Stimulated activated CD8-positive, alpha-beta memory T cell treated with anti-CD3 and anti-CD28 coated beads, Interleukin-15, amount 100 ng/mL, for 4 hours (primary cell): ENCODE measurements around the gene NXN.
"Not testable (repeated sequence)": the region's sequence is repeated elsewhere in the genome, so short reads cannot be mapped to it uniquely, and the experiment has no call there.

ENCODE experiments used
- DNase-seq, 2 donors: peaks; one replicate each; pipeline ENCODE4 v3.0.0-alpha.2; 2020; ENCODE audit warnings: low read depth in 2 of 2

The NXN gene

DNA sequence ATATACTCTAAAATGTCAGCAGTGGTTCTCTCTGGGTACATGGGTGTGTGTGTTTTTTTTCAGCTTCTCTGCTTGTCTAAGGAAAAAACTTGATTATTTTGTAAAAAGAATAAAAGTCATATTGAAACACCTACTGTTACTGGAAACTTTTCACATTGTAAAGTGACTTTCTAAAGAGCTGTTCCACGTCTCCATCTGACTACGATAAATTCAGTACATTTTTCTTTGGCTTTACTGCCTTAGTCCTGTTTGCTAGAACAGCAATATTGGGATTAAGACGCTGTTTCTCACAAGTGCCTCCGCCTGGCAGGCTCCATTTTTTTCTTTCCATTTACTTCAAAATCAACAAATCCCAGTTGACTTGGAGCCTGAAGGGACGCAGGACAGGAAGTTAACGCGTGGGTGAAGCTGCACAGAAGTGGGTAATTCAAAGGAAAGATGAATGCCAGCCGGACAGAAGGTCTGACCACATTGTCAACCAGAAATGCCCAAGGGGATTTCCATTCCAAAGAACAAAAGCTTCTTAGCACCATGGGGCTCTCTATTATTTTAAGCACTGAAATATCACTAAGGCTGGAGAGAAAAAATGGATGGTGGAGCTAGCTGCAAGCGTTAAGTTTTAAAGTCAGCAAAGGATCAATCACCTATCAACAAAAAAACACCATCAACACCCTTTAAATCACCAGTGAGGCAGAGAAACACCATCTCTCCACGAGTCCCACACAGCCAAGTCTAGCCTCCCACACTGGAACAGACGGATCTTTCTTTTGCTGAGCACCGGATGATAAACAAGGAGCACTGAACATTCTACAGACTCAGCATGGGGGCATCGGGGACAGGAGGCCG lies 205.9 kb downstream of the NXN start:
- DNase-seq = no peak

DNA sequence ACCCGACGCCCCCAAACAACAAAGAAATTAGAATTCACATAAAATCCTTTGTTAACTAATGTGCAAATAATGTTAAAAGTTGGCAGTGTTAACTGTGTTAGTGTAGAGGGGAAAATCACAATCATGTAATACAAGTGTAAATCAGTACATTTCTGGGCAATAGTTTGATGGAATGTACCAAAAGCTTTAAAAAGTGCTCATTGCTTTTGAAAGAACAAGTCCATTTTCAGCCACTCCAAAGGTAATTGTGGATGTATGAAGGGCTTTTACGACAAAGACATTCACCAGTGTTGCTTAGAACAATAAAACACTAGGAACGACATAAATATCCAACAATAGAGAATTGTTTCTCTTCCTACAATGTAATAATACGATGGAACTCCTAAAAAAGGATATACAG lies 206.6 kb downstream of the NXN start:
- DNase-seq = no peak

DNA sequence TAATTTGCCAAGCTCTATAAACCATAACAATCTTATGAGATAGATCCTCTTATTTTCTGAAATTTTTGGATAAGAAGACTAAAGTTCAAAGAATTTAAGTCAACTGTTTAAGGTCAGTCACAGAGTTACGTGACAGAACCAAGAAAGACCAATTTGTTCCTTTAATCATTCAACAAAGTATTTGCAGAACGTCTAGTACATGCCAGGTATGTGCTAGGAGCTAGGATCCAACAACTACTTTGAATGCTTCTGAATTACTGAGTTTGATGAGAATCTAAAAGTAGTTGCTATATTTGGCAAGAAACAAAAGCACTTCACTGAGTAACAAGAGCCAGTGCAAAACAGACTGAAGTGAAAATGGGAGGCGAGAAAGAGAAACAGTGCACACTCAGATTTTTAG lies 212.5 kb downstream of the NXN start:
- DNase-seq = no peak

DNA sequence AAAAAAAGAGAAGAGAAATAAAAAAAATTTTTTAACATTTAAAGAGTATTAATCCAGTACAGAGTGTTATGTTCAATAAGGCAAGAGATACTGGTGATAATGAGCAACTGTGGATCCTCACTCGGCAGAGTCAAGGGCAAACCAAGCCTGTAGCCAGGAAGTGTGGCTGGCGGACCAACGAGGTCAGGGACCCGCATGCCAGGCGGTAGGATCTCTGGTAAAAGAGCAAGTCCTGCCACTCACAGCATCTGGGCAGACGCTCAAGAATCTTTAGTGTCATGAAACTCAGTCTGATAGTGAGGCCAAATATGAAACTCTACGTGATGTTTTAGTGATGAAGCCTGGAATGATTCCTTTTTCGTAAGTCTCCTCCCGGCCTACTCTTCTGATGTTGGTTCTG lies 219.2 kb downstream of the NXN start:
- DNase-seq = no peak

GRCh38 chr17:759964-760363 lies 219.6 kb downstream of the NXN start:
- DNase-seq = no peak

GRCh38 chr17:756010-756567 lies 223.5 kb downstream of the NXN start:
- DNase-seq = not testable (repeated sequence)

GRCh38 chr17:755319-755961 lies 224.1 kb downstream of the NXN start:
- DNase-seq = not testable (repeated sequence)

- no peak for DNase-seq
Measured at GRCh38 chr17:753418-753817, 226.2 kb downstream of the NXN start.

DNA sequence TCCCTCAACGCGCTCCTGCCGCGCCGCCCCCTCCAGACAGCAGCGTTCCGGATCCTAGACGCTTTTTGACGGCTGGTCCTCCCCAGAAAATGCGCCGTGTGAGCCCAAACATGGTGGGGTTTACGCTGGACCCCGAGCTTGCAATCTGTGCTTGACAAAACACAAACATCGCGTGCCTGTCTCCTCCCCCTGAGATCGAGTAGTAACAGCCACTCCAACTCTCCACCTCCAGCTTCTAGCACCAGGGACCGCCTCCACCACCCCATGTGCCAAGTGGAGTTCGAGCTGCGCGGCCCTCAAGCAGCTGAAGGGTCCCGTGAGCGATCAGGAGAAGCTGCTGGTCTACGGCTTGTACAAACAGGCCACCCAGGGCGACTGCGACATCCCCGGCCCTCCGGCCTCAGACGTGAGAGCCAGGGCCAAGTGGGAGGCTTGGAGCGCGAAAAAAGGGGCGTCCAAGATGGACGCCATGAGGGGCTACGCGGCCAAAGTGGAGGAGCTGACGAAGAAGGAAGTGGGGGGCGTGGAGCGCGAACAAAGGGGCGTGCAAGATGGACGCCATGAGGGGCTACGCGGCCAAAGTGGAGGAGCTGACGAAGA lies 226.9 kb downstream of the NXN start:
- peak in 1 of 2 donors; percentile 14 for DNase-seq

GRCh38 chr17:752002-752619 lies 227.5 kb downstream of the NXN start, which contains the start of gene GEMIN4:
TSS of gene GEMIN4 (minus strand) at chr17:752264. CDS start at chr17:752142, 122 bp downstream.
- DNase-seq = peak; percentile 90 to 94

DNA sequence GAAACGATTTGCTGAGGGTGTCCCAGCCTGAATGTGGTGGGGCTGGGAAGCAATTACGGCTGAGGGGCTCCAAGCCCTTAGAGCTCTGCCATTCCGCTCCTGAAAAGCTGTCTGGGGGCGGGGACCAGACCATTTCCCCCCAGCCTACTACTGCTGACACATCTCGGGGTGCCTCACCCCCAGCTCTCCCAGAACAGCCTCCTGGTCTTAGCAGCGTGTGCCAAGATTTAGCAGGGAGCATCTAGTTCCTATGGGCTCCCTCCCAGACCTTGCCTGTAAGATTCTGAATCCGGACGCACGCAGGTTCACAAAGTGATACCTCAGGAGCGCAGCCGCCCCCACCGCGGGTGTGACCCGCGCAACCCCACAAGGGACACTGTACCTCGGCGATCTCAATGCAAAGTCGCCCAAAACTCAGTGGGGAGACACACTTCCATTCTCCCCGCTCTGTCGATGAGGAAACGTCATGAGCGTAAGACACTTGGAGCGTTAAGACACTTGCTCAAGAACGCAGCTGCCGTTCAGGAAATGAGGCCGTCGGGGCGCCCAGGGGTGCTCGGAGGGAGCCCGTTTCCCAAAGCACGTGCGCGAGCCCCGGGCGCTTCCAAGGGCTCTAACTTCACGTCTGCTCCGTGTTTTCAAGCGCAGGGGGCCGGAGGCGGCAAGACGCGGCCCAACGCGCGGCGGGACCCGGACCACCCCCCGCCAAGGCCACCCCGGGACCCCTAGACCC lies 228.1 kb downstream of the NXN start:
- DNase-seq = peak; percentile 16 to 32

DNA sequence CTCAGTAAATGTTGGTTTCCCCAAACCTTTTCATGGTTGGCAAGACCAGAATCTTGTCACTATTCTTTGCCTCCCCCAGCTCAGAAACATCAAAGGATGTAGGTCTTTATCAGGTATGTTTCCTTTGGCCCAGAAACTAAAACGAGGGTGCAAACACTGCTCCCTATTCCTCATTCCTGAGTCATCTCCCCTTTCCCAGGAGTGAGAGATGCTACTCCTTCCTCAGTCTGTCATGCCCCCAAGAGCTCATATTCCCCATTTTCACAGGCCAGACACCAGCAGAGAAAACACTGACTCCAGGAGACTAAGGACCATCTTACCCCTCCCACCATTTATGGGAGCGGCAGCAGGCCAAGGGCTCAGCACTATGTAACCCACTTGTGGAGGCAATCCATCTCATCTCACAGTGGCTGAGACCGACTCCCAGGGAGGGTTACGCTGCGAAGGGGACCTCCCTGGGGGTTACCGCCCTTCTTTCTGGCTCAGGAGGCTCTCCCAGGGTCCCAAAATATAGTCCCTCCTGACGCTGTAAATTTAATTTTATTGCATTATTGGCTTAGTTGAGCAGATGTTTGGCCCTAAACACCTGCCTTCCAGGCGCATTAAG lies 229.0 kb downstream of the NXN start:
- DNase-seq = no peak

DNA sequence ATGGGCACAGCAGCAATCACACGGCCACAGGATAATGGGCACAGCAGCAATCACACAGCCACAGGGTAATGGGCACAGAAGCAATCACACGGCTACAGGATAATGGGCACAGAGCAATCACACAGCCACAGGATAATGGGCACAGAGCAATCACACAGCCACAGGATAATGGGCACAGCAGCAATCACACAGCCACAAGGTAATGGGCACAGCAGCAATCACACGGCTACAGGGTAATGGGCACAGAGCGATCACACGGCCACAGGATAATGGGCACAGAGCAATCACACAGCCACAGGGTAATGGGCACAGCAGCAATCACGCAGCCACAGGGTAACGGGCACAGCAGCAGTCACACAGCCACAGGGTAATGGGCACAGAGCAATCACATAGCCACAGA lies 230.2 kb downstream of the NXN start:
- not testable (repeated sequence) for DNase-seq
